Epithelial cell of proximal tubule (primary cell): ENCODE data around the gene CAMTA1. TPM values are rescaled to one million over a fixed set of nuclear protein-coding genes. Genes with fewer than 3 reads are reported as not detected.

Source experiments
- DNase-seq: peaks from one replicate; pipeline ENCODE4 v3.0.0-alpha.2; 2011; ENCODE audit warnings: low read depth
- H3K4me3 ChIP-seq: 2 replicates; pipeline ENCODE4 v1.5.1; 2011; ENCODE audit warnings: low read depth, mild to moderate bottlenecking, low read length
- CTCF ChIP-seq: conservative IDR thresholded peaks from 2 replicates; pipeline ENCODE4 v1.5.1; 2012; ENCODE audit warnings: low read depth, mild to moderate bottlenecking, low read length
- total RNA-seq: library from RNA; depleted of rRNA; stranded (reverse); fragments of >200 nt; gene quantifications from 2 replicates; pipeline ENCODE4 v1.2.3, GENCODE V29; 2015

CAMTA1 gene
- total RNA-seq, 1 donor from 2014 or later = 79.2 TPM

- no peak overlapping the region for H3K4me3 ChIP-seq
- DNase-seq = peak; percentile 65
Measured at GRCh38 chr1:7299329-7299799, 514.1 kb downstream of the CAMTA1 start.

GRCh38 chr1:7299994-7300393, 514.7 kb downstream of the CAMTA1 start:
- DNase-seq = peak; percentile 10
- no peak overlapping the region for H3K4me3 ChIP-seq
- no peak for TF ChIP-seq CTCF

More at GRCh38 chr1:7299329-7299799, 514.1 kb downstream of the CAMTA1 start:
- no peak for TF ChIP-seq CTCF

- H3K4me3 ChIP-seq = no peak overlapping the region
- DNase-seq = peak; percentile 67
- TF ChIP-seq CTCF = no peak
Measured at GRCh38 chr1:7300893-7301663, 515.8 kb downstream of the CAMTA1 start.

GRCh38 chr1:7301664-7301981, 516.4 kb downstream of the CAMTA1 start:
- no peak overlapping the region for H3K4me3 ChIP-seq
- no peak for TF ChIP-seq CTCF
- DNase-seq = no peak

- TF ChIP-seq CTCF = no peak
- H3K4me3 ChIP-seq = no peak overlapping the region
- DNase-seq = no peak
Measured at GRCh38 chr1:7302126-7302525, 516.9 kb downstream of the CAMTA1 start.

GRCh38 chr1:7302873-7303272, 517.6 kb downstream of the CAMTA1 start:
- no peak for DNase-seq
- no peak for TF ChIP-seq CTCF
- H3K4me3 ChIP-seq = no peak overlapping the region
